Measurements from ENCODE around the gene CYBC1. TPM values are rescaled to one million over a fixed set of nuclear protein-coding genes. Genes with fewer than 3 reads are reported as not detected.
A peak's percentile ranks its signal among the peaks of the same experiment; 100 is the strongest.

CYBC1 gene
- polyA plus RNA-seq, 3 donors = 160 to 225 (median 217) TPM

DNA sequence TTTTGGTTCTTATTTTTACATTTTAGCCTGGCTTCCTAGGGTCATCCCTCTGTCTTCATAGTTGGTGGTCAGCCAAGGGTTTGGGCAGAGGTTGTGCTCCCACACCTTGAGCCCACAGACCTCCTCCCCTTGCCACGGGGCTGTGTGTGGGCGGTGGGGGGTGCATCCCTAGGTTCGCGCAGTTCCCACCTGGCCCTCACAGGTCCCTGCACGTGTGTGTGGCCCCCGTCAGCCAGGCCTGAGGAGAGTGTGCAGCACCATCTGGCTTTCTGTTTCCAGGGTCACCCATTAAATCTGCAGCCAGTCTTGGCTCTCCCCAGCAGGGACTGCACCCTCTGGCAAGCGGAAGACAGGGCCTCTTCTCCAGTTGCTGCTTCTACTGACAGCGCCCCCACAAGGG is 18.5 kb downstream of the CYBC1 start:
- H3K36me3 ChIP-seq (replicated peaks in 1 of 2; ENCODE audit: control insufficient read depth in 1 of 2, insufficient read depth in 2 of 2, low read length in 2 of 2) = peaks cover 5 to 11% of the 10 kb centered on the region in 2 donors
- no peak overlapping the region for H3K4me2 ChIP-seq (replicated peaks; ENCODE audit: extremely low read depth, low read length, poor library complexity, severe bottlenecking)
- H3K79me2 ChIP-seq (ENCODE audit: insufficient read depth, low read length) = no peaks in the 10 kb centered on the region
- H3K27ac Mint-ChIP-seq = peak overlapping the region in 1 of 7 donors; percentile 12
- H2AFZ ChIP-seq (ENCODE audit: insufficient read depth, low read depth, low read length, poor library complexity, severe bottlenecking) = no peak overlapping the region
- H3K9me3 ChIP-seq (replicated peaks in 1 of 2; ENCODE audit: control insufficient read depth in 1 of 2, insufficient read depth in 1 of 2, low read length in 2 of 2) = no peaks in the 10 kb centered on the region
- intact Hi-C loops (cut with micrococcal nuclease) = no loop called here
- no peak overlapping the region for H3K9ac ChIP-seq (ENCODE audit: insufficient read depth, low read length, poor library complexity, severe bottlenecking)
- H3K4me1 Mint-ChIP-seq = peaks cover 18% of the 10 kb centered on the region
- no peak overlapping the region for H3K4me3 Mint-ChIP-seq
- peaks cover 4 to 22% of the 10 kb centered on the region in 2 donors for H3K4me1 ChIP-seq (ENCODE audit: control insufficient read depth in 1 of 2, insufficient read depth in 2 of 2, low read length in 2 of 2)
- H3K9me3 Mint-ChIP-seq = no peaks in the 10 kb centered on the region
- no peak overlapping the region for H3K27ac ChIP-seq (ENCODE audit: low read depth in 1 of 2, low read length in 2 of 2)
- H3K27me3 Mint-ChIP-seq (ENCODE audit: low read depth in 3 of 3) = peaks cover 0 to 2% (median 0%) of the 10 kb centered on the region in 3 donors
- H3K36me3 Mint-ChIP-seq = peaks cover 20 to 25% of the 10 kb centered on the region in 2 donors
- TF ChIP-seq, protein P1, sequence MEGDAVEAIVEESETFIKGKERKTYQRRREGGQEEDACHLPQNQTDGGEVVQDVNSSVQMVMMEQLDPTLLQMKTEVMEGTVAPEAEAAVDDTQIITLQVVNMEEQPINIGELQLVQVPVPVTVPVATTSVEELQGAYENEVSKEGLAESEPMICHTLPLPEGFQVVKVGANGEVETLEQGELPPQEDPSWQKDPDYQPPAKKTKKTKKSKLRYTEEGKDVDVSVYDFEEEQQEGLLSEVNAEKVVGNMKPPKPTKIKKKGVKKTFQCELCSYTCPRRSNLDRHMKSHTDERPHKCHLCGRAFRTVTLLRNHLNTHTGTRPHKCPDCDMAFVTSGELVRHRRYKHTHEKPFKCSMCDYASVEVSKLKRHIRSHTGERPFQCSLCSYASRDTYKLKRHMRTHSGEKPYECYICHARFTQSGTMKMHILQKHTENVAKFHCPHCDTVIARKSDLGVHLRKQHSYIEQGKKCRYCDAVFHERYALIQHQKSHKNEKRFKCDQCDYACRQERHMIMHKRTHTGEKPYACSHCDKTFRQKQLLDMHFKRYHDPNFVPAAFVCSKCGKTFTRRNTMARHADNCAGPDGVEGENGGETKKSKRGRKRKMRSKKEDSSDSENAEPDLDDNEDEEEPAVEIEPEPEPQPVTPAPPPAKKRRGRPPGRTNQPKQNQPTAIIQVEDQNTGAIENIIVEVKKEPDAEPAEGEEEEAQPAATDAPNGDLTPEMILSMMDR (IDR thresholded peaks at IDR 0.05) = no peak
- no peaks in the 10 kb centered on the region for H4K20me1 ChIP-seq (ENCODE audit: insufficient read depth, low read length)
- H3K4me3 ChIP-seq (replicated peaks in 1 of 3; ENCODE audit: low read depth in 2 of 3, low read length in 3 of 3) = no peak overlapping the region
- 92% methylated on average over 6 of the region's 8 CpGs for WGBS (ENCODE audit: insufficient coverage)
- H3K27me3 ChIP-seq (ENCODE audit: control insufficient read depth in 2 of 2, insufficient read depth in 2 of 2, low read length in 2 of 2) = no peaks in the 10 kb centered on the region
- DNase-seq = no peak

DNA sequence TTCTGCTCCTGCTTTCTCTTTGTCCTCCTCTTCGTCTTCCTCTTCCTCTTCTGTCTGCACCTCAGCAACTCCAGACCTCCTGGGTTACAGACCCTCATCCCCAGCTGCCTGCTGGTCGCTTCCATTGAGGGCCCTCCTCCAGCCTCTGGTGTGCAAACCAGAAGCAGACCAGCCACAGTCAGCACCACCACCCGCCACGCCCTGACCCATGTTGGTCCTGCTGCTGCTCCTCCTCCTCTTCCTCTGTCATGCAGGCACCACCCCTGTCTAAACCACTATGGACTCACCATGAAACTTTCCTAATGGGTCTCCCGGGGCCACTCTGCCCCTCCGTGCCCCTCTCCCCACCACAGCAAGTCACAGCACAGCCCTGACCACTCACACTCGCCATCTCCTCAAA is 20.7 kb downstream of the CYBC1 start:
- no peaks in the 10 kb centered on the region for H3K9me3 Mint-ChIP-seq
- peaks cover 4 to 22% of the 10 kb centered on the region in 2 donors for H3K4me1 ChIP-seq (ENCODE audit: control insufficient read depth in 1 of 2, insufficient read depth in 2 of 2, low read length in 2 of 2)
- H3K27me3 ChIP-seq (ENCODE audit: control insufficient read depth in 2 of 2, insufficient read depth in 2 of 2, low read length in 2 of 2) = no peaks in the 10 kb centered on the region
- H3K9me3 ChIP-seq (replicated peaks in 1 of 2; ENCODE audit: control insufficient read depth in 1 of 2, insufficient read depth in 1 of 2, low read length in 2 of 2) = no peaks in the 10 kb centered on the region
- peaks cover 0 to 2% (median 0%) of the 10 kb centered on the region in 3 donors for H3K27me3 Mint-ChIP-seq (ENCODE audit: low read depth in 3 of 3)
- TF ChIP-seq, protein P1 (IDR thresholded peaks at IDR 0.05) = no peak
- 81% methylated on average over 7 of the region's 7 CpGs for WGBS (ENCODE audit: insufficient coverage)
- peak overlapping the region in 1 of 7 donors; percentile 45 for H3K27ac Mint-ChIP-seq
- no peaks in the 10 kb centered on the region for H3K36me3 ChIP-seq (replicated peaks in 1 of 2; ENCODE audit: control insufficient read depth in 1 of 2, insufficient read depth in 2 of 2, low read length in 2 of 2)
- H3K27ac ChIP-seq (ENCODE audit: low read depth in 1 of 2, low read length in 2 of 2) = no peak overlapping the region
- no peak overlapping the region for H3K4me3 ChIP-seq (replicated peaks in 1 of 3; ENCODE audit: low read depth in 2 of 3, low read length in 3 of 3)
- intact Hi-C loops (cut with micrococcal nuclease) = no loop called here
- no peaks in the 10 kb centered on the region for H3K79me2 ChIP-seq (ENCODE audit: insufficient read depth, low read length)
- H3K4me3 Mint-ChIP-seq = peak overlapping the region in 1 of 2 donors; percentile 38
- DNase-seq = no peak
- peaks cover 18% of the 10 kb centered on the region for H3K4me1 Mint-ChIP-seq
- no peaks in the 10 kb centered on the region for H4K20me1 ChIP-seq (ENCODE audit: insufficient read depth, low read length)
- no peak overlapping the region for H3K9ac ChIP-seq (ENCODE audit: insufficient read depth, low read length, poor library complexity, severe bottlenecking)
- H3K36me3 Mint-ChIP-seq = peaks cover 16 to 22% of the 10 kb centered on the region in 2 donors
- H3K4me2 ChIP-seq (replicated peaks; ENCODE audit: extremely low read depth, low read length, poor library complexity, severe bottlenecking) = no peak overlapping the region
- no peak overlapping the region for H2AFZ ChIP-seq (ENCODE audit: insufficient read depth, low read depth, low read length, poor library complexity, severe bottlenecking)
